Fibroblast of peridontal ligament (primary cell): Measurements from ENCODE around the gene SRCAP.
A peak's percentile ranks its signal among the peaks of the same experiment; 100 is the strongest.

Source experiments
- DNase-seq: peaks from one replicate; pipeline ENCODE4 v3.0.0-alpha.2; 2010; ENCODE audit errors: extremely low read depth

The SRCAP gene

GRCh38 chr16:30698816-30699614 lies at the start of gene SRCAP:
Gene SRCAP, plus strand, starts transcription at chr16:30699171. Its CDS starts 1,654 bp downstream, at chr16:30700825.
- DNase-seq = peak; percentile 59

DNA sequence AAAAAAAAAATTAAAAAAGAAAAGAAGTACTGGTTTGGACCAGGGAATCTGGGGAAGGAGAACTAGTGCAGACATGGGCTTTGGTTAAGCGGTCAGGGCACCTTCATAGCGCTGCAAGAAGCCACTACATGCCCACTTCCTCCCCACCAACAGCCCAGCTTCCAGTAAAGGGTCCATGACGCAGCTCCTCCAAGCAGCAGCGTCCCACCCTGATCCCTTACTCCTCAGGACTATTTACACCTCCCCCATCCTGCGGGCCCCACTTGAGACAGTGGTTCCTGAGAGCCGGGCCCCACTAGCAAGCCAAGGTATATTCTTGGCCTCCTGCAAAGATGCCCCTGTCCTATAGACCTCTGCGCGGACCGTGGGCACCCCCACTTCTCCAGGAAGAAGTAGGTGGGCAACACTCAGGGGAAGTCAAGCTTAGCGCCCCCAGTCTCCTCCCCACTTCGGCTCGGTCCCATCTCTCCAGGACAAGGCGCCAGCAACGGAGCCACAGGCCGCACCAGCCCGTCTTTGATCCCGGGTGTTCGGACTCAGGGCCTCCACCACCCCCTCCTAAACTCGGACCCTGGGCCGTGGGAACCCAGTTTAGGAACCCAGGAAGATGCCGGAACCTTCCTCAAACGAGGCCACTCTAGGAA lies 49.1 kb upstream of the SRCAP start:
- no peak for DNase-seq

- DNase-seq = peak; percentile 100
Measured at GRCh38 chr16:30650369-30651123, 48.4 kb upstream of the SRCAP start, which contains the start of gene PRR14. Gene PRR14, plus strand, starts transcription at chr16:30650960. Its CDS starts 686 bp downstream, at chr16:30651646.

DNA sequence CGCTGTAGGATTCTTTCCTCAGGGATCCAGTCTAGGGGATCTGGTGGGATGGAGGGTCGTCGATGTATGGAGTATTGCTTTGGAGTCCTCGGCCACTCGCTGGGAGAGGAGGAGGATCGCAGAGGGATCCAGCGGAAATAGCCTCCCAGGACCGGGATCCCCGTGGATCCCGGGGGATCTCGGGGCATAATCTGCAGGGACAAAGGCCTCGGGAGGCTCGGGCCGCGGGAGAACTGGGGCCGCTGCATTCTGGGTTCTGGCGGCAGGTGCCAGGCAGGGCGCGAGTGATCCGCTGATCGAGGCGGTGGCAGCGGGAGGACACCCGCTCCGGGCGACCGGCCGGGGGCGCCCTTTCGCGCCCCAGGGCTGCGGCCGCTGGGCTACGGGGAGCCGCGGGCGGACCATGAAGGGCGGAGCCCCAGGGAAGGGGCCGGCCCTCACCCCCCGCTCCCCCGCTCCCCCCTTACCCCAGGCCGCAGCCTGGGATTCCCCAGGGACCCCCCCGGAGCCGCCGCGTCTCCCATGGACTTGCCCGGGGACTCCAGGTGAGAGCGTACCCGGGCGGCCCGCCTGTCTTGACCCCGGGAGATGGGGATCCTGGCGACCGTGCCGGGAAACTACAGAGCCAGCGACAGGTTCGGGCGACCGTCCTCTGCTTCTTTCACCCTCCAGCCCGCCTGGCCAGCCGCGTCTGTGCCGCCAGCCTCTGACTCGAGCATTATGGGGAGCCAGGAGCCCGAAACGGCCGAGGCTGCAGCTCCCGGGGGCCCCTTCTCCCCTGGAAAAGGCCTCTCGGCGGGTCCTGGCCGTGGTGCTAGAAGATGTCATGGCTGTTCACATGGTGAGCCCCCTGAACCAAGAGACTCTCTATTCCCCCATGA lies 47.6 kb upstream of the SRCAP start:
- peak; percentile 59 for DNase-seq

DNA sequence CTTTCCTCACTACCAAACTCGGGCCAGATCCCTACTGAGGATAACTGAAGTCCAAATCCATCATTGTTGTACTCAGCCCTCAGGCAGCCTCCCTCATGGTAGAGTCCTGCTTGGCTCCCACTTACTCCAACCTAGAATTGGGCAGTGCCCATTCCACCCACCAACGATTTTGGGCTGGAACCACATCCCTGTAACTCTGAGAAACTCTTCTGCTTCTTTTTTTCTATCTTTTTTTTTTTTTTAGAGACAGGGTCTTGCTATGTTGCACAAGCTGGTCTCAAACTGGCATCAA lies 47.0 kb upstream of the SRCAP start:
- DNase-seq = no peak

DNA sequence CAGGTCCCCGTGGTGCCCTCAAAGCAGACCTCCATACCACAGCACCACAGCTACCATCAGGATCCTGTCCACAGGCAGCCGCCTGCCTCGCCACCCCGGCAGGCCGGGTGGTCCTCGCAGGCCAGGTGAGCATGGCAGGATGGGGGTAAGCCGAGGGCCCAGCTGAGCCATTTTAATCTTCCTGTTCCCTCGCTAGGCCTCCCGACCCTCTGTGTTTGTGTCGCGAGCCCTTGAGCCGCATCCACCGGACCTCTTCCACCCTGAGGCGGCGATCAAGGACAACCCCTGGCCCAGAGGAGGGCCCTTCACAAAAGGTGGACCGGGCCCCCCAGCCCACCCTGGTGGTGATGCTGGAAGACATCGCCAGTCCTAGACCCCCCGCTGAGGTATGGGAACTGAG lies 46.3 kb upstream of the SRCAP start:
- DNase-seq = no peak

DNA sequence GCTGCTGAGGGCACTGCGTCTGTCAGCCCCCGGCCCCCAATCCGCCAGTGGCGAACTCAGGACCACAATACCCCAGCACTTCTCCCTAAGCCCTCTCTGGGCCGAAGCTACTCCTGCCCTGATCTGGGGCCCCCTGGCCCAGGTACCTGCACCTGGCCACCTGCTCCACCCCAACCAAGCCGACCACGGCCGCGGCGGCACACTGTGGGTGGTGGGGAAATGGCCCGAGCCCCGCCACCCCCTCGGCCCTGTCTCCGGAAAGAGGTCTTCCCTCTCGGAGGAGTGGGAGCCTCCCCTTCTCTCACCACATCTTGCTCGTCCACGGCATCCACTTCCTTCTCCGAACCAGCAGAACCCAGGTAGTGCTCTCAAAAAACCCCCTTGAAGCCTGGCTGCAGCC lies 44.1 kb upstream of the SRCAP start:
- DNase-seq = no peak

DNA sequence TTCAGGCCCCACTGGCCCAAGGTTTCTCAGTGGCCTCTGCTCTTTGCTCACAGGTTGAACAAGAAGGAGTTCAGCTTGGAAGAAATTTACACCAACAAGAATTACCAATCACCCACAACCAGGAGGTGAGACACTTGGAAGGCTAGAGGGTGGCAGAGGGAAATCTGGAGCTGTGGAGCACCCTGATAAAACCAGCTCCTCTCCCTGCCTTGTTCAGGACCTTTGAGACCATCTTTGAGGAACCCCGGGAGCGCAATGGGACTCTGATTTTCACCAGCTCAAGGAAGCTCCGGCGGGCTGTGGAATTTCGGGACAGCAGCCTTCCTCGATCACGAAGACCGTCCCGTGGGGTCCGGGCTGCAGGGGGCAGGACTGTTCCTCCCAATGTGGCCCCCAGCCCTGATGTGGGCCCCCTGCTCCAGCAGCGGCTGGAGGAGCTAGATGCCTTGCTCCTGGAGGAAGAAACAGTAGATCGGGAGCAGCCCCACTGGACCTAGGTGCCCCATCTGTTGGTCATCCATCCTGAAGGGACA lies 43.1 kb upstream of the SRCAP start:
- no peak for DNase-seq

- DNase-seq = no peak
Measured at GRCh38 chr16:30656388-30656787, 42.6 kb upstream of the SRCAP start.

GRCh38 chr16:30656974-30657865 lies 41.8 kb upstream of the SRCAP start:
- DNase-seq = no peak

GRCh38 chr16:30657866-30658730 lies 40.9 kb upstream of the SRCAP start, which contains the start of gene FBRS:
Gene FBRS, plus strand, starts transcription at chr16:30658431. Its CDS starts 1,088 bp downstream, at chr16:30659519.
- peak; percentile 100 for DNase-seq

DNA sequence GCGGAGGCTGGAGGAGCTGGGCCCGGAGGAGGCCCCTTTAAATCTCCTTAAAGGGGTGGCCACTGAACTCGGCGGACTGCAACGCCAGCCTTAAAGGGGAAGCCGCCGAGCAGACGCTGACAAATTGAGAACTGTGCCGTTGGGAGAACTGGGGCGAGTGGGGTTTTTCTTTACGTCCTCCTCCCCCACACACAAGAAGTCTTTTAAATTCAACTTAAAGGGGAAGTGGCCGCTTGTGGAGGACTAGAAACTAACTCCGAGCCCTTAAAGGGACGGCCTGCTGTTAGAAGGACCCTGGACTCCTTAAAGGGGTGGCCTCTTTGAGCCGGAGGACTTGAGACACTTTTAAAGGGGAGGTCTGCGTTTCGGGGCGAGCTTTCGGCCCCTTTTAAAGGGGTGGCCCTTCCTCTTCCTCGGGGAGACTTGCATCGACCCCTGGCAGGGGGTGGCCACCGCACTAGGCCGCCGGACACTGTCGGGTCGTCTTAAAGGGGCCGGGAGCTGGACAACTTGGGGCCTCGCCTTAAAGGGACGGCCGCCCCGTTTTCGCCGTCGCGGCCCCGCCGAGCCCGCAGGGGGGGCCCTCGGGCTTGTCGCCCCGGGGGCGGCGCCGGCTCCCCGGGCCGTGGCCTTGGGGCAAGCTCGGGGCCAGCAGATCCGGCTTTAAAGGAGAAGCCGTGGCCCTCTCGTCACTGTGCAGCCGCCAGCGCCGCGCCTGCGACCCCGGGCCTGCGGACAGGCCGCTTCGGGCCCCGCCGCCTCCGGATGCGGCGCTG lies 40.1 kb upstream of the SRCAP start:
- peak; percentile 97 for DNase-seq

DNA sequence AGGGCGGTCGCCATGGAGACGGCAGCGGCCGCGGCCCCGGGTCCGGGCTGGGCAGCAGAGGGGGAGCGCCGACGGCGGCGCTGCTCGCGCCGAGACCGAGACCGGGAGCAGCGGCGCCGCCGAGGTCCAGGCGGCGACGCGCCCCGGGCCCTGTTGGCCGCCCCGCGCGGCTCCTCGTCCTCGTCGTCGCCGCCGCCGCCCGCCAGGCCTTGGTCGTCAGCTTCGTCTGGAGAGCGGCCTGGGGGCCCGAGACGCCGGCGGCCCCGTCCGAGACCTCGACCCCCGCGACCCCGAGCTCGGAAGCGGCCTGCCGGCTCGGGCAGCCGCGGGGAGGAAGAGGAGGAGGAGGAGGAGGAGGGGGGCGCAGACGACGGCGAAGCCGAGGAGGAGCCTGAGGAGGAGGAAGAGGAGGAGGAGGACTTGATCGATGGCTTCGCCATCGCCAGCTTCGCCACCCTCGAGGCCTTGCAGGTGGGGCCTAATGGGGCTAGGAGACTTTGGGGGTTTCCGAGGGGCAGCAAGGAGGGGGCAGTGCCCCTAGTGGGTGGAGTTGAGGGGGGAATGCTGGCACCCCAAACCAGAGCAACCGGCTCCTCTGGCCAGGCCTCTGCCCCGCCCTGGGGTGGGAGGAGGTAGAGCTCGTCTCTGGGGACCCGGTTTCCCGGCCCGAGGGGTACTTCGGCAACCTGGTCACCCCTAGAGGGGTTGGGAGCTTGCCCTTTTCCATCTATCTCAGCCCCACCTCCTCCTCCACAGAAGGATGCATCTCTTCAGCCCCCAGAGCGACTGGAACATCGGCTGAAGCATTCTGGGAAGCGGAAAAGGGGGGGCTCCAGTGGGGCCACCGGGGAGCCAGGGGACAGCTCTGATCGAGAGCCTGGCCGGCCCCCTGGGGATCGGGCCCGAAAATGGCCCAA lies 39.2 kb upstream of the SRCAP start:
- DNase-seq = no peak

DNA sequence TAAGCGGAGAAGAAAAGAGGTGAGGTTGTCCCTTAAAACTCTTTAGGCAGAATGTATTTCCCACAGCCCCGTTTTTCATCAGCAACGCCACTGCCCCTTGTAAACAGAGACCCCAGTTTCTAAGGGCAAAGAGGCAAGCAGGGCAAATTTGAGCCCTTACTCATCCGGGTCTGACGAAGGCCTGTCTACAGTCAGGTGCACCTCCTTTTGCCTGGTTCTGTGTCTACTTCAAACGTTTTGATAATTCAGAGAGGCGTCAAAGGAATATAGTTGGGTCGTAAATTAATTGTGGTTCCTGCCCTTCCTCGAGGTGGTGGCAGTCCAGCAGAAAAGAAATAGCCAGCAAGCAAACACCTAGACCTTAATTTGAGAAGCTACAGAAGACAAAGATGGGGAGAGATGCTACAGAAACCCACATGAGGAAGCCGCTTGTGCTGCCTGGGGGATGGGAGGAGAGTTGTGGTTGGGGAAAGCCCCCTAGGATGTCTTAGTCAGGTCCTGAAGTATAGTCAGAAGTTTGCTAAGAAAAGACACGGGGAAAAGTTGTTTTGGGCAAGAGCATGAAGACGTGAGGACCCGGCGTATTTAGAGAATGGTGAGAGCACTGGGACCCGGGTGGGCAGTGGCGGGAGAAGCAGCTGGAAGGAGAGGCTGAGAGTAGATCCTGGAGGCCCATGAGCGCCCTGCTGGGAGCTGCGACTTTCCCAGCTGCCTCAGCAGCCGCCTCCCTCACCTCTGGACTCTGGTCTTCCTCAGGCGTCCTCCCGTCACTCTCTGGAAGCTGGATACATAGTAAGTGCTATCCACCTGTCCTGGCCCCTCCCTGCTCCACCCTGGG lies 38.3 kb upstream of the SRCAP start:
- peak; percentile 29 for DNase-seq

GRCh38 chr16:30662449-30662848 lies 36.5 kb upstream of the SRCAP start:
- DNase-seq = no peak

- no peak for DNase-seq
Measured at GRCh38 chr16:30663038-30663437, 35.9 kb upstream of the SRCAP start.

- no peak for DNase-seq
Measured at GRCh38 chr16:30663820-30664219, 35.2 kb upstream of the SRCAP start.
